NCI-H128 (cell line): ENCODE measurements around the gene JAKMIP1.

Experiments
- DNase-seq: peaks from one replicate; lab custom pipeline; 2025; ENCODE audit not compliant: unreplicated experiment; lab: John Stamatoyannopoulos, UW

The JAKMIP1 gene

GRCh38 chr4:6121941-6122340 is 78.4 kb downstream of the JAKMIP1 start:
- no peak for DNase-seq

- DNase-seq: no peak
These were observed 79.0 kb downstream of the JAKMIP1 start for GRCh38 chr4:6121276-6121850.

GRCh38 chr4:6120361-6120760 is 80.0 kb downstream of the JAKMIP1 start:
- DNase-seq: no peak

- no peak for DNase-seq
These were observed 80.8 kb downstream of the JAKMIP1 start for GRCh38 chr4:6119507-6120020.

- no peak for DNase-seq
These were observed 82.1 kb downstream of the JAKMIP1 start for GRCh38 chr4:6118201-6118600.

GRCh38 chr4:6116696-6117285 is 83.6 kb downstream of the JAKMIP1 start:
- DNase-seq: peak; percentile 14

- no peak for DNase-seq
These were observed 84.4 kb downstream of the JAKMIP1 start for GRCh38 chr4:6115746-6116586.

GRCh38 chr4:6115342-6115741 is 85.0 kb downstream of the JAKMIP1 start:
- no peak for DNase-seq

- no peak for DNase-seq
These were observed 85.7 kb downstream of the JAKMIP1 start for GRCh38 chr4:6114601-6115000.

- no peak for DNase-seq
These were observed 86.2 kb downstream of the JAKMIP1 start for GRCh38 chr4:6114181-6114580.

- no peak for DNase-seq
These were observed 86.7 kb downstream of the JAKMIP1 start for GRCh38 chr4:6113641-6114040.

- no peak for DNase-seq
These were observed 87.6 kb downstream of the JAKMIP1 start for GRCh38 chr4:6112606-6113290.

- no peak for DNase-seq
These were observed 88.9 kb downstream of the JAKMIP1 start for GRCh38 chr4:6111354-6111960.

- no peak for DNase-seq
These were observed 89.5 kb downstream of the JAKMIP1 start for GRCh38 chr4:6110681-6111353.

GRCh38 chr4:6109842-6110560 is 90.3 kb downstream of the JAKMIP1 start:
- no peak for DNase-seq

GRCh38 chr4:6107886-6108285 is 92.5 kb downstream of the JAKMIP1 start:
- no peak for DNase-seq

- DNase-seq: no peak
These were observed 93.1 kb downstream of the JAKMIP1 start for GRCh38 chr4:6107114-6107791.

- DNase-seq: no peak
These were observed 94.2 kb downstream of the JAKMIP1 start for GRCh38 chr4:6106156-6106555.

GRCh38 chr4:6105311-6105911 is 94.9 kb downstream of the JAKMIP1 start:
- DNase-seq: no peak
